Hematopoietic multipotent progenitor cell treated with erythropoietin and hydrocortisone succinate and interleukin-3 and kit ligand, for 17 days (in vitro differentiated cells): ENCODE results near the gene PDP2.

Experiments
- DNase-seq: peaks from one replicate; pipeline ENCODE4 v3.0.0-alpha.2; 2015; ENCODE audit warnings: low spot score

PDP2 gene

DNA sequence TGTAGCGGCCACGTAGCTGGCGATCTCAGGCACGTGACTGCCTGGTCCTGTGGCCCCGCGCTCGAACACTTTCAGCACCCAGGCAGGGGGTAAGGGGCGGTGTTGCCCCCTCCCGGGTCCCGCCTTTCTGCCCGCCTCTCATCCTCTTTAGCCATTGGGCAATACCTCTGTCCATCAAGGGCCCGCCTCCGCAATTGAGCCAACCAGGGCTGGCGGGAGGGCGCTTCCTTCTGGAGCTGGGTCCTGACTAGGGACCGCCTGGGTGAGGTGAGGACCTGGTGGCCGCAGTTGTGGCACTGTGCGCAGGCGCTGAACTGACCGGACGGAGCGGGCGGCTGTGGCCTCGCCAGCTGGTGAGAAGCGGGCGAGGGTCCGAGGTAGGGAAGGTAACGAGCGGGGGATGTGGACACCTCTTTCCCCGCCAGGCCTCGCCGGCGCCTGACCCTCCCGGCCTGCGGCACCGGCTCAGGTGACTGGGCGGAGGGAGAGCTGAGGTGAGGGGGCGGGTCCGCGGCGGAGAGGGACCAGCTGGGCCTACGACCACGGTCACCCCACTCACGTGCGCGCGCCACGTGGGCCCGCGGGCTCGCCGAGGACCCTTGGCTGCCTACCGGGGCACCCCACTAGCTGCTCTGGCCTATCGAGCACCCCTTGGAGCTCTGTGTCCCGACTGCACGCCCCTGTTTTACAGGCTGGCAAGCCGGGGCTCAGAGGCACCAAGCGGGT is at the start of gene PDP2:
PDP2 (plus strand) TSS at position 228 of the 726 bp plus-strand sequence. CDS start 3,770 bp downstream, outside the sequence.
- peak; percentile 84 for DNase-seq

DNA sequence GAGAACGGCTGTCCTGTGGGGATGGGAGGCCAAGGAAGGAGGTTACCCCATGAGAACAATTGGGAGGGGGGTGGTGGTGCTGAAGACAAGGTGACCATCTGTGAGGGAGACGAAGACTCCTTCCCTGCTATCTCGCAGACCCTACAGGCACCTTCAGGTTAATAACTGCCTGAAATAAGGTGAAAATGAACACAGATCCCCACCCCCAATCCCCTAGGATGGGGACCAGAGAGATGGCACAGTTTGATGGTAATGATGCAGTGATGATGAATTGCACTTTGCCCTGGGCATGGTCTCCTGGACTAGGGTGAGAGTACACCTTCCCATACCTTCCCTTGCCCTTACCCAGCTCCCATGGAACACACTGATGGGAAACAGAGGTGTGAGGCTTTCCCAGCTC is 48.1 kb upstream of the PDP2 start:
- DNase-seq = no peak

DNA sequence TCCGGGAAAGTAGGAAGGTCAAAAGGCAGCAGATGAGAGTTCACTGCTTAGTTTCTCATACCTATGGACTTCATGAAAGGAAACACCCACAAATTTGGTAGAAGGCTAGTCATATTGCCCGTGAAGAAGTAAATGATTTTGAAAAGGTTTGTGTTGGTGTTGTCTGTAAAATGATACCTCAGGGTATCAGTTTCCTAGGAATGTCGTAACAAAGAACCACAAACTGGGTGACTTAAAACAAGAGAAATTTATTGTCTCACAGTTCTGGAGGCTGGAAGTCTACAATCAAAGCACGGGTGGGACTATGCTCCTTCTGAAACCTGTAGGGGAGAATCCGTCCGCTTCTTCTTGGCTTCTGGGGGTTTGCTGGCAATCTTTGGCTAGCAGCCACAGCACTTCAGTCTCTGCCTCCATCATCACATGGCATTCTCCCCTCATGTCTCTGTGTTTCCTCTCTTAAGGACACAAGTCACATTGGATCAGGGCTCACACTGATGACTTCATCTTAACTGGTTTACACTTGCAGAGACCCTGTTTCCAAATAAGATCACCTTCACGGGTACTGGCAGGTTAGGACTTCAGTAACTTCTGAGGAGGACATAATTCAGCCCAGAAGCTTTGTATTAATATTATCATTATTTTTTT is 47.5 kb upstream of the PDP2 start:
- DNase-seq = no peak

- no peak for DNase-seq
Measured at GRCh38 chr16:66834746-66835145, 45.6 kb upstream of the PDP2 start.

DNA sequence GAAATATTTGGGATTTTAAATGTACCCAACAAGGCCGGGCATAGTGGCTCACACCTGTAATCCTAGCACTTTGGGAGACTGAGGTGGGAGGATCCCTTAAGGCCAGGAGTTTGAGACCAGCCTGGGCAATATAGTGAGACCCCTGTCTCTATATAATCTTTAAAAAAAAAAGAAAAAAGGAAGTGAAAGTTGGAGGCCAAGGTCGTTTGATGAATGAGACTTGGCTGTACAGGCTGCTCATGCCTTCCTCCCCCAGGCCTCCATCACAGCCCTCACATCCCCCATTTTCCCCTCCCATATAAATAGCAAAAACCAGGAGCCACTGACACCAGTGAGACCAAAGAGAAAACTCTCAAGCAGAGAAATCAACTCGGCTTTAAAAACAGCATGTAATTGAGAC is 39.4 kb upstream of the PDP2 start:
- no peak for DNase-seq

GRCh38 chr16:66841366-66841765 is 38.9 kb upstream of the PDP2 start:
- no peak for DNase-seq

DNA sequence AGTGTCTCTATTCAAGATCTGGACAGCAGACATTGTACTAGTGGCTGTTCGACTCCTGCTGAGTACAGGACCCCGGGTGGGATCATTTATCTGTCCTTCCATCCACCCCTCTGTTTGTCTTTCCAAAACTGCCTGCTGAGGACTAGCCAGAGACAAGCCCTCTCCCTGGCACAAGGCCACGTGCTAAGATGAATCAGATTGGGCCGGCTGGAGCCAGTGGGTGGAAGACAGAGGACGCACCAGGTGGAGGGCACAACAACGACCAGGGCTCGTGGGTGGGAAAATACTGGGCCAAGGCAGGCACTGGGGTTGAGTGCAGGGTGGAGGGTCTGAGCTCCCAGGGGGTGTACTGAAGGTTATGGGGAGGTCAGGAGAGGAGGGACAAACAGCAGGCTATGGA is 37.5 kb upstream of the PDP2 start:
- DNase-seq = no peak

GRCh38 chr16:66843191-66843590 is 37.1 kb upstream of the PDP2 start:
- DNase-seq = no peak

GRCh38 chr16:66844009-66844341 is 36.3 kb upstream of the PDP2 start:
- no peak for DNase-seq

- DNase-seq = no peak
Measured at GRCh38 chr16:66844342-66845079, 35.8 kb upstream of the PDP2 start, which contains the start of gene CA7. Gene CA7 (plus strand): TSS chr16:66844414. CDS start chr16:66844488, 74 bp downstream.

DNA sequence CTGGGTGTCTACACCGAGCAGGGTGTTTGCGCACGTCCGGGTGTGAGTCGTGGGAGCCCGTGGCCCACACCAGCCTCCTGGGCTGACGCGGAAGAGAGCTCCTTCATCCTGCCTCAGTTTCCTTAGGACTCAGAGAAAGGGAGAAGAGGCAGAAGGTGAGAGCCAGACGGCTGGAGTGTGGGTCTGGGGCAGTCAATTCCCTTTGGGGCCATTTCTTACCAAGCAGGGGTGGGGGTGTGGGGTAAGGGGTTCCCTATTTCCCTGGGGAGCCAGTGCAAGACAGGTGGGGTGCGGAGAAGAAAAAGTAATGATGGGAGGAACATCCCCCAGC is 35.3 kb upstream of the PDP2 start:
- no peak for DNase-seq

GRCh38 chr16:66845791-66846221 is 34.5 kb upstream of the PDP2 start:
- DNase-seq = no peak

GRCh38 chr16:66846266-66846665 is 34.0 kb upstream of the PDP2 start:
- no peak for DNase-seq

DNA sequence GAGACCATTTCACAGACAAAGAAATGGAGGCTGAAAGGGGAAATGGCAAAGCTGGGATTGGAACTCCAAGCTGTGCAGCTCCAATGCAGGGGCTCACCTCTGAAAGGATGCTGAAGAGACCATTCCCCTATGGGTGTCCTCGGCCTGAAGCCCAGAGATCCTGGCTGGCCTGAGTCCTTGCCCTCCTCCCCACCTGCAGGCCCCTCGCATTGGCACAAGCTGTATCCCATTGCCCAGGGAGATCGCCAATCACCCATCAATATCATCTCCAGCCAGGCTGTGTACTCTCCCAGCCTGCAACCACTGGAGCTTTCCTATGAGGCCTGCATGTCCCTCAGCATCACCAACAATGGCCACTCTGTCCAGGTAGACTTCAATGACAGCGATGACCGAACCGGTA is 33.5 kb upstream of the PDP2 start:
- DNase-seq = no peak

- DNase-seq = no peak
Measured at GRCh38 chr16:66847533-66848067, 32.7 kb upstream of the PDP2 start.

DNA sequence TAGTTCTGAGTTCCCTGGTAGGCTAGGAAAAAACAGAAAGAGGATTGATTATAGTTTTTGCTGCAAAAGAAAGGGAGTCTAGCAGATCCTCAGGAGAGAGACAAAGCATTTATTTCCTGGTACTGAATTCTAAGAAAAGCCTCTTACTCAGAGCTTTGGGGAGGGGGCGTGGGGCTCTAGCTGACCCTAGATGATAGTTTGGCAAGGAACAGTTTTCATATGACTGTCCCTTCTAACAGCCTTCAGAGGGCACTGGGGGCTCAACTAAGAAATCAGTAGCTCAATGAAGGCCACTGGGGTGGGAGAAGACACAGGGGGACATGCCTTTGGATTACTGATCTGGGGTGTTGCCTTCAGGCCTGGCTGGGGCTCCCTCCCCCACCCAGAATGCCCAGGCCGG is 32.1 kb upstream of the PDP2 start:
- no peak for DNase-seq

GRCh38 chr16:66849021-66849420 is 31.3 kb upstream of the PDP2 start:
- no peak for DNase-seq

DNA sequence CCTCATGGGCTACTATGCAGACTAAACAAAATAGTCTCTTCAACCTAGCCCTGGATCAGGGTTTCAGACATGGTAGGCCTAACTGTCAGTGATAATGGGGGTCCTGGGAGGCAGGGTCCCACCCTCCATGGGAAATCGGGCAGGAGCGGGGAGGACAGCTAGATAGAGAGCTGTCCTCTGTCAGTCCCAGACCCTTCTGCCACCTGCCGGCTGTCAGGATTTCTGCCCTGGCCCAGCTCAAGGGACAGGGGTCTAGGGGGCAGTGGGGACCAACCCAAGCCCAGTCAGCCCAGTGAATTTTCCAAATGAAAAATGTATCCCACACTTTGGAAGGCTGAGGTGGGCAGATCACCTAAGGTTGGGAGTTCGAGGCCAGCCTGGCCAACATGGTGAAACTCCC is 30.8 kb upstream of the PDP2 start:
- DNase-seq = no peak

DNA sequence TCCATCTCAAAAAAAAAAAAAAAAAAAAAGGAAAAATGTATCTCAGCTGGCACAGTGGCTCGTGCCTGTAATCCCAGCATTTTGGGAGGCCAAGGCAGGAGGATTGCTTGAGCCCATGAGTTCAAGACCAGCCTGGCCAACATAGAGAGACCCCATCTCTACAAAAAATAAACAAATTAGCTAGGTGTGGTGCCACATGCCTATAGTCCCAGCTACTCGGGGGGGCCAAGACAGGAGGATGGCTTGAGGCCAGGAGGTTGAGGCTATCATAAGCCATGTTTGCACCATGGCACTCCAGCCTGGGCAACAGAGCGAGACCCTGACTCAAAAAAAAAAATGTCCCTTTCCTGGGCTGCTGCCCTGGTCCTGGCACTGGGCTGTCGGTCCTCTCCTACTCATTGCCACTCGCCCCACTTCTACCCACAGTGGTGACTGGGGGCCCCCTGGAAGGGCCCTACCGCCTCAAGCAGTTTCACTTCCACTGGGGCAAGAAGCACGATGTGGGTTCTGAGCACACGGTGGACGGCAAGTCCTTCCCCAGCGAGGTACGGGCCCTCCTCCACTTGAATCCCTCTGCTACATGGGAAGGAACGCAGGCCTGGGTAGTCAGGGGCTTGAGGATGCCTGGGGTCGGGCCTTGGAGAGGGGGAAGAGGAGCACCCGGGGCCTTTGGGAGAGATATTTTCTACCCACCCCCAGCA is 30.1 kb upstream of the PDP2 start:
- no peak for DNase-seq

- DNase-seq = no peak
Measured at GRCh38 chr16:66851166-66851964, 28.9 kb upstream of the PDP2 start.
